GM21576 (cell line): ENCODE results near the gene ACIN1.
"Not testable (repeated sequence)": the region's sequence is repeated elsewhere in the genome, so short reads cannot be mapped to it uniquely, and the experiment has no call there.

Experiments used
- ATAC-seq: cut with Tn5 transposase; IDR thresholded peaks from one replicate; pipeline ENCODE4 v1.9.1; 2021; ENCODE audit warnings: mild to moderate bottlenecking, moderate library complexity; ENCODE audit not compliant: unreplicated experiment

ACIN1 gene

GRCh38 chr14:23108169-23108568 is 13.2 kb upstream of the ACIN1 start:
- not testable (repeated sequence) for ATAC-seq

- ATAC-seq, result not testable (repeated sequence)
Observed at GRCh38 chr14:23107620-23108019, 12.7 kb upstream of the ACIN1 start.

- no peak for ATAC-seq
Observed at GRCh38 chr14:23106747-23107045, 11.8 kb upstream of the ACIN1 start.

- no peak for ATAC-seq
Observed at GRCh38 chr14:23105348-23105824, 10.4 kb upstream of the ACIN1 start.

GRCh38 chr14:23104591-23105347 is 9.8 kb upstream of the ACIN1 start, which contains the start of gene CIROP:
CIROP (minus strand) TSS chr14:23104989; CDS start chr14:23104920, 69 bp downstream.
- no peak for ATAC-seq

GRCh38 chr14:23104070-23104590 is 9.2 kb upstream of the ACIN1 start:
- ATAC-seq, result no peak

GRCh38 chr14:23103581-23103980 is 8.6 kb upstream of the ACIN1 start:
- no peak for ATAC-seq

GRCh38 chr14:23102801-23103200 is 7.9 kb upstream of the ACIN1 start:
- ATAC-seq, result no peak

GRCh38 chr14:23101986-23102625 is 7.2 kb upstream of the ACIN1 start:
- ATAC-seq, result no peak

- ATAC-seq, result no peak
Observed at GRCh38 chr14:23101213-23101970, 6.5 kb upstream of the ACIN1 start.

- no peak for ATAC-seq
Observed at GRCh38 chr14:23099212-23099861, 4.4 kb upstream of the ACIN1 start.

- ATAC-seq, result no peak
Observed at GRCh38 chr14:23097786-23098185, 2.9 kb upstream of the ACIN1 start.

GRCh38 chr14:23095196-23096108 is 516 bp upstream of the ACIN1 start, which contains the start of gene C14orf119:
C14orf119 (plus strand) TSS chr14:23095505; CDS start chr14:23097659, 2,154 bp downstream.
- ATAC-seq, result peak; percentile 89

GRCh38 chr14:23093991-23094665 is 808 bp downstream of the ACIN1 start:
- ATAC-seq, result peak; percentile 21

GRCh38 chr14:23093526-23093925 is 1.4 kb downstream of the ACIN1 start:
- no peak for ATAC-seq

GRCh38 chr14:23093104-23093503 is 1.8 kb downstream of the ACIN1 start:
- ATAC-seq, result no peak

- no peak for ATAC-seq
Observed at GRCh38 chr14:23091294-23092225, 3.4 kb downstream of the ACIN1 start.

GRCh38 chr14:23090254-23090636 is 4.7 kb downstream of the ACIN1 start:
- no peak for ATAC-seq
